Fibroblast of lung (primary cell): ENCODE data around the gene PKIG. TPM values are rescaled to one million over a fixed set of nuclear protein-coding genes. Genes with fewer than 3 reads are reported as not detected.

Experiments
- DNase-seq, 2 donors: peaks; one replicate each; pipeline versions ENCODE4 v3.0.0 to v3.0.0-alpha.2; 2010; ENCODE audit warnings: low read depth in 2 of 2
- H2AFZ ChIP-seq: 2 replicates; pipeline ENCODE4 v1.5.1; 2012; ENCODE audit warnings: low read length, control low read depth, inconsistent platforms
- H3K27ac ChIP-seq: 2 replicates; pipeline ENCODE4 v1.5.1; 2011; ENCODE audit warnings: low read length, control low read depth; ENCODE audit not compliant: insufficient read depth
- H3K27me3 ChIP-seq: 2 replicates; pipeline ENCODE4 v1.5.1; 2011; ENCODE audit warnings: mild to moderate bottlenecking, low read length; ENCODE audit not compliant: control insufficient read depth, insufficient read depth
- H3K36me3 ChIP-seq: 2 replicates; pipeline ENCODE4 v1.5.1; 2011; ENCODE audit warnings: low read length; ENCODE audit not compliant: control insufficient read depth, insufficient read depth
- H3K4me1 ChIP-seq: 2 replicates; pipeline ENCODE4 v1.5.1; 2011; ENCODE audit warnings: low read length; ENCODE audit not compliant: control insufficient read depth, insufficient read depth; ENCODE audit errors: extremely low read depth
- H3K4me2 ChIP-seq: 2 replicates; pipeline ENCODE4 v1.5.1; 2011; ENCODE audit warnings: low read length, control low read depth; ENCODE audit not compliant: insufficient read depth; ENCODE audit errors: extremely low read depth
- H3K4me3 ChIP-seq, 4 experiments: fragments of 200-600 bp in 1 of 4; sonication (generic) in 1 of 4; replicated peaks in 1 of 4; 2 replicates each; pipeline ENCODE4 v1.5.1; 2011 to 2016; ENCODE audit warnings: low read length in 4 of 4, low read depth in 3 of 4, mild to moderate bottlenecking in 3 of 4, control low read depth in 2 of 4, inconsistent platforms in 1 of 4, mixed read lengths in 1 of 4; ENCODE audit not compliant: insufficient read depth in 1 of 4; ENCODE audit errors: control extremely low read depth in 1 of 4
- H3K79me2 ChIP-seq: 2 replicates; pipeline ENCODE4 v1.5.1; 2012; ENCODE audit warnings: mild to moderate bottlenecking, low read length, inconsistent platforms; ENCODE audit not compliant: control insufficient read depth, insufficient read depth
- H3K9ac ChIP-seq: 2 replicates; pipeline ENCODE4 v1.5.1; 2011; ENCODE audit warnings: mild to moderate bottlenecking, low read length, control low read depth; ENCODE audit not compliant: insufficient read depth
- H3K9me3 ChIP-seq: 2 replicates; pipeline ENCODE4 v1.5.1; 2012; ENCODE audit warnings: low read depth, low read length; ENCODE audit not compliant: control insufficient read depth, insufficient read depth
- H4K20me1 ChIP-seq: 2 replicates; pipeline ENCODE4 v1.5.1; 2011; ENCODE audit warnings: low read length; ENCODE audit not compliant: control insufficient read depth, insufficient read depth; ENCODE audit errors: extremely low read depth
- EZH2 ChIP-seq: IDR thresholded peaks from 2 replicates; pipeline ENCODE4 v1.5.1; 2012; ENCODE audit warnings: low read length, control low read depth, mild to moderate bottlenecking; ENCODE audit errors: missing control alignments
- polyA plus RNA-seq, 2 donors: library from polyadenylated mRNA; depleted of rRNA in 1 of 2; stranded (reverse) in 1 of 2; unstranded in 1 of 2; fragments of >200 nt; gene quantifications; 2 replicates each; pipeline ENCODE4 v1.2.1, GENCODE V29; 2011 to 2012; ENCODE audit warnings: missing spikeins in 1 of 2
- total RNA-seq: library from RNA; depleted of rRNA; stranded (reverse); fragments of >200 nt; gene quantifications from 2 replicates; pipeline ENCODE4 v1.2.1, GENCODE V29; 2014
- TF ChIP-seq, protein P1 (sequence below), 2 donors: IDR thresholded peaks in 1 of 2; conservative IDR thresholded peaks in 1 of 2; 1 replicate in 1 of 2; 2 replicates in 1 of 2; pipeline ENCODE4 v1.5.1; 2011 to 2012; ENCODE audit warnings: low read length in 2 of 2, control low read depth in 1 of 2, inconsistent platforms in 1 of 2, low read depth in 1 of 2, mild to moderate bottlenecking in 1 of 2

PKIG gene
- total and polyA plus RNA-seq, 2 donors (not counting 1 experiment from before 2014, with no cell fraction given), result 192 to 234 TPM

GRCh38 chr20:44656448-44656847, 74.1 kb downstream of the PKIG start:
- H3K79me2 ChIP-seq, result no peaks in the 10 kb centered on the region
- no peak overlapping the region for H3K9ac ChIP-seq
- H4K20me1 ChIP-seq, result no peaks in the 10 kb centered on the region
- H3K4me2 ChIP-seq, result no peak overlapping the region
- no peak overlapping the region for H3K4me3 ChIP-seq
- TF ChIP-seq EZH2, result no peak
- TF ChIP-seq, protein P1, sequence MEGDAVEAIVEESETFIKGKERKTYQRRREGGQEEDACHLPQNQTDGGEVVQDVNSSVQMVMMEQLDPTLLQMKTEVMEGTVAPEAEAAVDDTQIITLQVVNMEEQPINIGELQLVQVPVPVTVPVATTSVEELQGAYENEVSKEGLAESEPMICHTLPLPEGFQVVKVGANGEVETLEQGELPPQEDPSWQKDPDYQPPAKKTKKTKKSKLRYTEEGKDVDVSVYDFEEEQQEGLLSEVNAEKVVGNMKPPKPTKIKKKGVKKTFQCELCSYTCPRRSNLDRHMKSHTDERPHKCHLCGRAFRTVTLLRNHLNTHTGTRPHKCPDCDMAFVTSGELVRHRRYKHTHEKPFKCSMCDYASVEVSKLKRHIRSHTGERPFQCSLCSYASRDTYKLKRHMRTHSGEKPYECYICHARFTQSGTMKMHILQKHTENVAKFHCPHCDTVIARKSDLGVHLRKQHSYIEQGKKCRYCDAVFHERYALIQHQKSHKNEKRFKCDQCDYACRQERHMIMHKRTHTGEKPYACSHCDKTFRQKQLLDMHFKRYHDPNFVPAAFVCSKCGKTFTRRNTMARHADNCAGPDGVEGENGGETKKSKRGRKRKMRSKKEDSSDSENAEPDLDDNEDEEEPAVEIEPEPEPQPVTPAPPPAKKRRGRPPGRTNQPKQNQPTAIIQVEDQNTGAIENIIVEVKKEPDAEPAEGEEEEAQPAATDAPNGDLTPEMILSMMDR (conservative IDR thresholded peaks at IDR 0.05 in 1 of 2, IDR thresholded peaks at IDR 0.05 in 1 of 2; ENCODE audit: low read depth in 1 of 2, low read length in 2 of 2), result no peak
- H2AFZ ChIP-seq, result no peak overlapping the region
- no peak for DNase-seq
- no peak overlapping the region for H3K27ac ChIP-seq
- peaks cover 23% of the 10 kb centered on the region for H3K27me3 ChIP-seq
- H3K9me3 ChIP-seq, result no peaks in the 10 kb centered on the region
- H3K36me3 ChIP-seq, result no peaks in the 10 kb centered on the region
- no peaks in the 10 kb centered on the region for H3K4me1 ChIP-seq

DNA sequence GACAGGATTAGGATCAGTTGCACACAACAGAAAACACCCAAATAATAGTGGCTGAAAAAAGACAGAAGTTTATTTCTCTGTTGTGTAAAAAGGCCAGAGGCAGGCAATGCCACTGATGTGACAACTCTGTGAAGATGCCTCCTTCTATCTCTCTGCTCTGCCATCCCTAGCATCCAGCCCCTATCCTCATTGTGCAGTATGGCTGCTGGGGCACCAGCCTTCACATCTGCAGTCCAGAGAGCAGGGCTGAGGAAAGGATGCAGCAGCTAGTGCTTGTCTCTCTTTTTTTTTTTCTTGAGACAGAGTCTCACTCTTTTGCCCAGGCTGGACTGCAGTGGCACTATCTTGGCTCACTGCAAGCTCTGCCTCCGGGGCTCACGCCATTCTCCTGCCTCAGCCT, 75.5 kb downstream of the PKIG start:
- Histone ChIP-seq H3K9me3 (no peaks in the 10 kb centered on the region), H3K36me3 (no peaks in the 10 kb centered on the region), H2AFZ (no peak overlapping the region), H3K79me2 (no peaks in the 10 kb centered on the region), H3K9ac (no peak overlapping the region), H3K27me3 (peaks cover 22% of the 10 kb centered on the region), H3K4me3 (no peak overlapping the region), H3K4me2 (no peak overlapping the region), H3K27ac (no peak overlapping the region), H4K20me1 (no peaks in the 10 kb centered on the region), H3K4me1 (no peaks in the 10 kb centered on the region)
- TF ChIP-seq, protein P1 (conservative IDR thresholded peaks at IDR 0.05 in 1 of 2, IDR thresholded peaks at IDR 0.05 in 1 of 2; ENCODE audit: low read depth in 1 of 2, low read length in 2 of 2), result no peak
- TF ChIP-seq EZH2, result no peak
- DNase-seq, result no peak

DNA sequence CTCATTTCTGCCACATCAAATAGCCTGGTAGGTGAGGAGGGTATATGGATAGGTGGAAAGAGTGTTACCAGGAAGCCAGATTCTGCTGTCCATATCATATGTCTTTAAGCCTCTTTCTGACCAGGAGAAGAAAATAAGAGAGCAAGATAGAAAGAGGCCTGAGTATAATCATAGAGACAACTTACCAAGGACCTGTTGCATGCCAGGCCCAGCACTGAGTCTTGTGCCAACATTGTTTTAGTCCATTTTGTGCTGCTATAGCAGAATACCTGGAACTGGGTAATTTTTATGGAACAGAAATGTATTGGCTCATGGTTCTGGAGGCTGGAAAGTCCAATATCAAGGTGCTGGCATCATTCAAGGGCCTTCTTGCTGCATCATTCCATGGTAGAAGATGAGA, 76.4 kb downstream of the PKIG start:
- DNase-seq, result no peak
- no peak overlapping the region for H3K4me3 ChIP-seq
- no peaks in the 10 kb centered on the region for H4K20me1 ChIP-seq
- no peak overlapping the region for H3K4me2 ChIP-seq
- H2AFZ ChIP-seq, result no peak overlapping the region
- no peak overlapping the region for H3K9ac ChIP-seq
- H3K36me3 ChIP-seq, result no peaks in the 10 kb centered on the region
- no peaks in the 10 kb centered on the region for H3K79me2 ChIP-seq
- TF ChIP-seq, protein P1 (conservative IDR thresholded peaks at IDR 0.05 in 1 of 2, IDR thresholded peaks at IDR 0.05 in 1 of 2; ENCODE audit: low read depth in 1 of 2, low read length in 2 of 2), result no peak
- TF ChIP-seq EZH2, result no peak
- H3K9me3 ChIP-seq, result no peaks in the 10 kb centered on the region
- no peak overlapping the region for H3K27ac ChIP-seq
- H3K4me1 ChIP-seq, result no peaks in the 10 kb centered on the region
- H3K27me3 ChIP-seq, result peaks cover 19% of the 10 kb centered on the region
